Stimulated activated CD8-positive, alpha-beta memory T cell treated with anti-CD3 and anti-CD28 coated beads, Interleukin-15, amount 100 ng/mL, for 4 hours (primary cell): ENCODE measurements around the gene USO1.
"Not testable (repeated sequence)": the region's sequence is repeated elsewhere in the genome, so short reads cannot be mapped to it uniquely, and the experiment has no call there.

Experiments used
- DNase-seq, 2 donors: peaks; one replicate each; pipeline ENCODE4 v3.0.0-alpha.2; 2020; ENCODE audit warnings: low read depth in 2 of 2

Gene USO1

GRCh38 chr4:75714704-75715103 lies 9.7 kb upstream of the USO1 start:
- no peak for DNase-seq

- DNase-seq = no peak
Observed at GRCh38 chr4:75715105-75715799, 9.1 kb upstream of the USO1 start.

- not testable (repeated sequence) for DNase-seq
Observed at GRCh38 chr4:75716054-75716453, 8.3 kb upstream of the USO1 start.

- no peak for DNase-seq
Observed at GRCh38 chr4:75717408-75717807, 7.0 kb upstream of the USO1 start.

GRCh38 chr4:75718529-75718928 lies 5.8 kb upstream of the USO1 start:
- no peak for DNase-seq

- no peak for DNase-seq
Observed at GRCh38 chr4:75722417-75722816, 2.0 kb upstream of the USO1 start.

- DNase-seq = no peak
Observed at GRCh38 chr4:75723163-75724065, 963 bp upstream of the USO1 start.

GRCh38 chr4:75724867-75725724 lies 719 bp downstream of the USO1 start:
- DNase-seq = peak; percentile 12 to 16

GRCh38 chr4:75725942-75726538 lies 1.7 kb downstream of the USO1 start:
- not testable (repeated sequence) for DNase-seq

- DNase-seq = no peak
Observed at GRCh38 chr4:75726577-75726976, 2.2 kb downstream of the USO1 start.

GRCh38 chr4:75727073-75727472 lies 2.7 kb downstream of the USO1 start:
- no peak for DNase-seq

GRCh38 chr4:75729836-75730235 lies 5.5 kb downstream of the USO1 start:
- no peak for DNase-seq

GRCh38 chr4:75733369-75733768 lies 9.0 kb downstream of the USO1 start:
- no peak for DNase-seq

GRCh38 chr4:75735525-75735924 lies 11.1 kb downstream of the USO1 start:
- no peak for DNase-seq

- DNase-seq = no peak
Observed at GRCh38 chr4:75736862-75737261, 12.5 kb downstream of the USO1 start.

- no peak for DNase-seq
Observed at GRCh38 chr4:75737398-75737797, 13.0 kb downstream of the USO1 start.

- no peak for DNase-seq
Observed at GRCh38 chr4:75741027-75741426, 16.6 kb downstream of the USO1 start.

- no peak for DNase-seq
Observed at GRCh38 chr4:75742451-75742850, 18.1 kb downstream of the USO1 start.

- no peak for DNase-seq
Observed at GRCh38 chr4:75745161-75745560, 20.8 kb downstream of the USO1 start.

- no peak for DNase-seq
Observed at GRCh38 chr4:75745721-75746199, 21.4 kb downstream of the USO1 start.

- no peak for DNase-seq
Observed at GRCh38 chr4:75752637-75753036, 28.3 kb downstream of the USO1 start.

- no peak for DNase-seq
Observed at GRCh38 chr4:75769036-75769435, 44.7 kb downstream of the USO1 start.
